Measurements from ENCODE around the gene ADAMTS6.
A peak's percentile ranks its signal among the peaks of the same experiment; 100 is the strongest.
"Not testable (repeated sequence)": the region's sequence is repeated elsewhere in the genome, so short reads cannot be mapped to it uniquely, and the experiment has no call there.

ADAMTS6 gene

DNA sequence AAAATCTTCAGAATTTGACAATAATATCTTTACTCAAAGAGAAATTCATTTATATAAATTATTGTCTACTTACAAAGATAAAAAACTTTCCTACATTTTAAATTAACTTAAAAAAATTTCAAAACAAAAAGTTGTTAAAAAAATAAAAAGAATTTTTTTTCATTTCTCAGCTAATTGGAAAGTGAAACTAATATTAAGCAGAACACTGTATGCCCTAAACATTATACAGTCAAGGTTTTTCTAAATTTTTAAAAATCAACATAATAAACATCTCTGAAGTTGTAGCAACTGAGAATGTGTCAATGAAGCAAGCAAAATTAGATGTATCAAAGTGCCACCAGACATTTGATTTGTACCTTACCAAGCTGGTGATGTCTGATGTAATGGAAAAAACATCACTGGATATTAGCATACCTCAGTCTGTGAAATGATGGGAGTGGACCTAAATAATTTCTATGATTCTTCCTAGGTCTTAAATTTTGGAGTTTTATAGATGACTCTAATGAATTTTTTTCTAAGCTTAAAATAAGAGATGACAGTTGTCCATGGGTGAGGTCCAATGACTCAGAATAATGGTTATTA, 290.1 kb downstream of the ADAMTS6 start:
- no peak for DNase-seq

DNA sequence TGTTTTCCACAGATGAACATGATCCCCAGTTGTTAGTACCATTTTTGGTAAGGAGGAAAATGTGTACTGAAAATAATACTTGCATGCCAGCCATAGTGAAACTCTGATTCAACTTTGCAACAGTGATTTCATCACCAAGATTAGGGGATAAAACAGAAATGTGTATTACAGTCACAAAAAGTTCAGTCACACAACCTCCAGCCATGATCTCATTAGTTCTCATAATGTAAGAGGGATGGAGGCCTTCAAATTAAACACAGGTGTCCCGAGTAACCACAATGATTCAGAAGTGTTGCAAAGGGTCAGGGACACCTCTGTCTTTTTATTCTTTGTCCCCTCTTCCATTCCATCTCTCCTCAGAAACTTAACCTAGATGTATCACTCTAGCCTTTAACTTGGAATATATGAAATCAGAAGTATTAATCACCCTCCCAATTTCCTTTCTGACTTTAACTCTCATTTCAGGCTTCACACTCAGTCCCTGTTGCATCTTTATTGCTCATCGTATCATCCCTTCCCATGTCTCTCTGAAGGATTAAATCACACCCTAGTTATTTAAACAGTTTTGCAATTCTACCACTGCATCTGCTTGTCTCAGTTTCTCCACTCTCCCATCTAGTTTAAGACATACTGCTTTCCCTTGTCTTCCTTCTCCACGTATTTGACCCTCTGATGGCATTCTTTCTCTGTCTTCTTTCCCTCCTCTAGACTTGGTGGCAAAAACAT, 291.2 kb downstream of the ADAMTS6 start:
- DNase-seq = peak; percentile 62

DNA sequence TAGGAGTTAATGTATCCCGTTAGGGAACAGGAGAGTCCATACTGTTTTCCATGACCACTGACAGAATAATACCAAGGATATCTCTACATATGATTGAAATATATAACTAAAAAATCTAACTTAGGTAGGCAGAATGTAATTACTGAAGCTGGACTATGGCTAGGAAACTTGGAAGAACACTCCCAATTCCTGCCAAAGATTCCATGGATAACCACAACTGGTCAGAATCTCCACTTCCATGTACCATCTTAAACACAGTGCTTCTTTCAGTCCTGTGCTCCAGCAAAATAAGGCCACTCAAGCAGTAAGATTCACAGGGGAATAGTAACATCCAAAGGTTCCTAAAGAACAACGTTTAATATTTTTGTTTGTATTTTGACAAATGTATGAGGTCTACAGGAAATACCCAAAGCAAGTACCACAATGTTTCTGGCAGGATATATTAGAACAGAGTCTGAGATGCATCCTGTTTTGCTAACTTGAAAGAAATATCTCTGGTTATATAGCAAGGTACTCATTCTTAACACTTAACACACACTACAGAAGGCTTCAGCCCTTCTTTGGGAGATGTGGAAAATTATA, 295.0 kb downstream of the ADAMTS6 start:
- DNase-seq = no peak

DNA sequence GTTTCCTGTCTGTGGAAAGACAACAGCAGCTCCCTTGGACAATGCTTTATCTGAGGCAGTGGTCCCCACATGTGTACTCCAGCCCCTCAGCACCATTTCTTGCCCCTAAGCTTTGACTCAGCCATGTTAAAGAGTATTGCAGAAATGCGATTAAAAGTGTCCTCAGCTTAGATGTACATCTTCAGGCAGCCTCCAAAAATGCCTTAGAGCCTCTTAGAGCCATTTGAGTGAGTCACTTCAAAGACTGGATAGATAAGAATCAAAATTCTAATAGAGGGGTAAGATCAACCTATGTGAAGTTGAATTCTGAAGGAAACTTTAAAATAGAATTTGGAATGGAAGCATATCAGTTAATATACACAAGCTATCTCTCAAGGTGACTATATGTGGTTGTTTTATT, 296.3 kb downstream of the ADAMTS6 start:
- no peak for DNase-seq

DNA sequence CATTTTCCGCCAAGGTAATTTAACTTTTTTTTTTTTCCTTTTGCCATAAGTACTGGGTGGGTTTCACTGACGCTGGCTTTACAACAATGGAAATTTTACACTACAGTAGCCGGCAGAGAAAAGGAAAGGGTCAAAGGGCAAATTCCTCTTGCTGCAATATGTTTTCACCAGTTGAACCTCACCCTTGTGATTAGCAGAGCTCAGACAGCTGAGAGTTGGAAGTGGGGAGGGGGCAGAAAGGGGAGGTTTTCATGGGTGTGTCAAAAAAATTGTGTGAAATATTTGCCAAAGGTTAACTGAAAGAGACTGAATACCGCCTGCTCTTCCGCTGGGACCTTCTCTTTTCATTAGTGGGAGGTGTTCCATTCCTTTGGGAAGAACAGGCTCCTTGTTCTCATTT, 296.9 kb downstream of the ADAMTS6 start:
- DNase-seq = no peak

DNA sequence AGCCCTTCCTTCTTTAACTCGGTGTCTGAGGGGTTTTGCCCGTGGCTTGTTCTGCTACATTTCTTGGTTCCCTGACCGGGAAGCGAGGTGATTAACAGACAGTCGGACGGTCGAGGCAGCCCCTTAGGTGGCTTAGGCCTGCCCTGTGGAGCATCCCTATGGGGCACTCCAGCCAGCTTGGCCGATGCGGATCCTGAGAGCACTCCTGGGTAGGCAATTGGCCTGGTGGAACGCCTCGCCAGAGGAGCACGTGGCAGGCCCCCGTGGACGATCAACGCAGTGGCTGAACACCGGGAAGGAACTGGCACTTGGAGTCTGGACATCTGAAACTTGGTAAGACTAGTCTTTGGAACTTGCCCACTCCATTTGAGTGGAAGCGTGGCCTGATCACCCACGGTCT, 307.5 kb downstream of the ADAMTS6 start:
- not testable (repeated sequence) for DNase-seq

DNA sequence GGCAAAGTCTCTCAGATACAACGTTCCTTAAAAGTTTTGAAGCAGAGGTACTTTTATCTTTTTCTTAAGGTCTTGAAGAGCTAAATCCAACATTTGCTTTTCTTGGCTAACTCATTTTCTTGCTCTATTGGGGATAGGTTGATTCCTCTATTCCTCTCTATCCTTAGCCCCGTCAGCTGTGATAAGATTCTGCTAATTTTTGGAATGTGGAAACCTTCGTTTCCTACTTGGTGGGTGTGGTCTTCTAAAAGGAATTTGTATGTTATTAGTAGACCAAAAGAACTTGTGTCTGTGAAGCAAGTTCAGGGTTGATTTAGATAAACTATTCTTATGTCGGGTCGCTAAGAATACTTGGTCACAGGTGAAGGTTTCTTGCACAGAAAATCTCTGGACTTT, 308.6 kb downstream of the ADAMTS6 start:
- DNase-seq = no peak

DNA sequence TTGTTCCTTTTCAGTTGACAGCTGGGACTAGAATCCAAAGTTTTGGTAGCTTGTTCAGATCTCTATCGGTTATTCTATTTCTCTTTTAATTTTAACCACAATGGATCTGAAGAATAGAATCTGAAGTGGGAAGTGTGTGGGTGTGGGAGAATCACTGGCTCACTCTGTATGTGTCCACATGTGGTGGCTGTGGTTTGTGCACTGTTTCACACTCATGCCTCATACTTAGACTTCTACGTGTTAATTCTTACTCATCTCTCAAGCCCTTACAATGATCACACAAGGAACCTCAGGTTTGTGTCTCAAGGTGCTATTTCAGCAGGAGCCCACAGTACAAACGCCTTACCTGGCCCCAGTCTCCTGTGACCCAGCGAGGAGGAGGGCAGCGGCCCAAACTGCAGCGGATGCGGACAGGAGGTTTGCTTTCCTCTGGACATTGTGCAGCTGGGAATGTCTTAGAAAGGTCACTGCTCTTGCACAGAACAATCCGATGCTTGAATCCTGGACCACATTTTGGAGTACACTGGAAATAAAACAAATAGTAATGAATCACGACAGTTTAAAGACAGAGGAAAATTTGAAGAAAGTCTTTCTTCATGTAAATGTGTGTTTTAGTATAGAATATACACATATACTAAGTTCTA, 309.1 kb downstream of the ADAMTS6 start:
- peak; percentile 17 for DNase-seq

DNA sequence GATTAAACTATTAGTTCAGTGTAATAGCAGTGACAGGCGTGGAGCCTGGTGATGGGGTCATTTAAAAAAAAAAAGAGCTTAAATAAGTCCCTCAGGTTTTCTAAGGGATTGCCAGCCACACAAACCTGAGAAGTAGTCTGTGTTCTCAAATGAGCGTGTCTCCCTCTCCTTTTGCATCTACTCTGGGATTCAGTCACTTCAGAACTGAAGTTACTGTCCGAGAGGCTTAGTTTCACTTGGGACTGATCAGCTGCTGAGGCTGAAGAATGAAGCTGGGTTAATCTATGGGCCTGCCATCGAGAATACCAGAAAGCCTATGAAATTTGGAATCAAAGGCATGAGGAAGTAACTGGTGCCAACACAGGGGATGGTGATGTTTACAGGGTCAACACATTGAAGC, 310.1 kb downstream of the ADAMTS6 start:
- DNase-seq = no peak

DNA sequence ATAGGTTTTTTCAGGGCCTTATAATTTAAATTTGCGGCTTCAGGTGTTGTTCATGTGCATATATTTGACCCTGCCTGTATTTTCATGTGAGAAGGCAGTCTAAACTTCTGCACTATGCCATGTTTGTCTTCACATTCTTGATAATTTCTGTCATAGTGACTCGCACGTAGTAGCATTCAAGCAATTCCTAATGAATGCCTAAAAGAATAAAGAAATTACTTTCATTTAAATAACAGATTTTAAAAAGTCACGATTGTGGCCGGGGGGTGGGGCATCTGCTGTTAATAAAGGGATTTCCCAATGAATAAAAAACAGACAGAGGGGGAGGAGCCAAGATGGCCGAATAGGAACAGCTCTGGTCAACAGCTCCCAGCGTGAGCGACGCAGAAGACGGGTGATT, 318.0 kb downstream of the ADAMTS6 start:
- no peak for DNase-seq

DNA sequence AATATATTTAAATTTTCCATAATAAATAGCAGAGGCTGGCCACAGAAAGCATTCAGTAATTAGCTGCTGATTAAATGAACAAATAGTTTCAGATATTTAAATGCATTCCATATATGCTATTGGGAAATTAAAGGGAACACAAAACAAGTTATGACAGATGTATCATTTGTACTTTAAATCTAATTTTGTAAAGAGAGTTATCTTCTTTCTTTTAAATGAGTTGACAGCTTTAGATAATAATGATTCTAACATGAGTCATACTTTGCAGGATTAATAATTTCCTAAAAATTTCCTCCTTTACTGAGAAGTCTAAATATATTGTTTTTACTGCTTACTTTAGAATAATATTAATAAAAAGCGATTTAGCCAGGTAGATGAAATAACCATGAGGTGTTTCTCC, 320.1 kb downstream of the ADAMTS6 start:
- no peak for DNase-seq

DNA sequence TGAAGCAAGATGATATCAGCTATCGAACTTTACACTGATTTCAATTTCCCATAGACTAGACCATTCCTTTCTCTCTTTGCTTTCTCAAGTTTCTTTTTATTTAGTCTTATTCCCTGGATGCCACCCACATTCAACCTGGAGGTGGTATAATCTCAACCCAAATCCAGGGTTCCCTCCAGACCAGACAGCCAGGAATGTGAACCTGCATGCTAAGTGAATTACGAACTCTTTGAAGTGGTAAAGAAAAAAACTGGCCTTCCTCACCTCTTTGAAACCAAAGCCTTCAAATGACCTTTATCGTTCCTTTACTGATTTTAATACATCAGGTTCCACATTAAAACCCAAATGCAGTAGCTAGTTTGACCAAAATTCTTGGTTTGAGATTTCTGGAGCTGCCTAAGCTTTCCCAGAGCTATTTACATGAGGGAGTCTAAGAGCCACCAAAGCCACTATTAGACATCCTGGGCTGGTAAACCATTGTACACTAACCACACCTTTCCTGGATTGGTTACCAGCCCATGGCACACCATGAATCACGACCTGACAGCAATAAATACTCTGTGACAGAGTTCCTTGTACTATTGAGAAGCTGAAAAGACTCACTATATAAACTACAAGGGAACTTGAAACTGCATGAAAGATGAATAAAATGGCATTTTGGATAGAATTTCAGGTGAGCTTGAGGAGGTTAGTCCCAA, 323.7 kb downstream of the ADAMTS6 start:
- no peak for DNase-seq

DNA sequence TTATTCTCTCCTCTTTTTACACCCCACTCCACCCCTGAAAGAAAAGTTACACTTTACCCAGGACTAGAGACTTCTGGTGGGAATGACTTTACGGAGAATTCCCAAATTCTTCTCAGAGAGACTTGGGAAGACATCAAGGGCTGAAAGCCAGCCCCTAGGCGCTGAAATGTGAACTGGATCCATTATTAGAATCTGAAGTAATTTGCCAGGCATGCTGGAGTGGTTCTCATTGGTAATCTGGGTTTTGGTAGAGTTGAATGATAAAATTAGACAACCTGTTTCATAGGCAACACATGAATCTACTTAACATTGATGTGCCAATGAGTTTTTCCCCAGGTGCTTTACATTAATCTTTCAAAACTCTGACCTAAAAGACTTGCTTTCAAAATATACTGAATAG, 324.8 kb downstream of the ADAMTS6 start:
- DNase-seq = no peak

DNA sequence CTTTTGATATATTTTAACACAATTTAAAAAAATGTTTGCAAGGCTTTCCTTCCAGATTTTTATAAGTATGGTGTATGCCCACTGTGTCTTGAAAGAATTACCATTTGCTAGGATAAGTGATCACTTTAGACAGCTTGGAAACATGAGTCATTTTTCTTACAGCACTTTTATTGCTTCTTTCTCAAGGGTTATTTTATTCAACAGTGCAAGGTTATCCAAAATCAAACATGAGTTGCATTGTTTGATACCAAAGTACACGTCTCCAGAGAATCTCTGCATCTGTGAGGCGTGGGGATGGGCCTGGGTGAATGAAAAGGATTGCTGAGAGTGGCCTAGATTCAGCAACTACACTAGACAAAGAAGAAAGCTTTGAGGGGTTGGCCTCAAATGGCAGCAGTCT, 329.6 kb downstream of the ADAMTS6 start:
- DNase-seq = no peak

DNA sequence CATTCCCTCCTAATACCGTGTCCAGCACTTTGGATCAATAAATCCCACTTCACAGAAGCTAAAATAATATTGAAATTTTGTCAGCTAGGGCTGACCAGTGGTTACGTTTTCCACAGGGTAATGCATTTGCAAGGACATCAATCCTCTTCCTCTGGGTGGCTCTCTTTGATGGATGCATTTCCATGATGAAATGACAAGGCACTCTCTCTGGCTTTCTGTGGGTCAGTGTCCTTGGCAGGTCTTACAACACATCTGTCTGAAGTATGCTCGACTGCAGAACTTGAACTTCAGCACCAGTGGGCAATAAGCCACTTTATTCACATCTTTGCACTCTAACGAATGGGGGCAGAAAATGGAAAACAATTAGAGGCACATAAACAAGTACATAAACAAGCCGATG, 330.1 kb downstream of the ADAMTS6 start:
- no peak for DNase-seq

DNA sequence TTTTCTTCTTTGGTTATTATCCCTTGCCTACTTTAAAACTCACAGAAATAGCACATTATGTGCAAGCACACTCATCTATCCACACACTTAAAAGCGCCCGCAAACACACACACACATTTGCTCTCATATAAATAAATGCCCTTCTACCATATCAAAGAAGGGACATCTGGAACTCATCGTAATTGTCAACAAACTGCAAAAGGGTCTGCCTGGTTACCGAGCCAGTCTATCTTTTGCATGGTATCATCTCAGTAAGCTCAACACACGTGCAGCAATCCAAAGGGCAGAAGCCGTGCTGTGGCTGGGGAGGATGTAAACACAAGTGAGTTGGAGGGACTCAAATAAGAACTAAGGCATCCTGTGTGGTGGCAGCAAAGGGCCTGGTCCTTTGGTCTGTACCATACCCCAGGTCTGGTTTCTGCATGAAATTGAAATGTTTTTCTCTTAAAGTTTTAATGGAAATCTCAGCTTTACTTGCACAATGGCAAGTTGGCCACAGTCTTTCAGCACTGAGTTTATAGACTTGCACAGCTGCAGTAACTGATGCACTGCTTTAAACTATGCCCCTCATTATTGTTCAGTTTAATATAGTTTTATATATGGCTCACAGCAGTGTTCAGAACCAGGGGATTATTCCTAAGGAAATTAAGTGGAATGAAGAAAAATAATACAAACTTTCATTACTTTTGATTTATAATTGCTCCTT, 331.0 kb downstream of the ADAMTS6 start:
- DNase-seq = no peak

DNA sequence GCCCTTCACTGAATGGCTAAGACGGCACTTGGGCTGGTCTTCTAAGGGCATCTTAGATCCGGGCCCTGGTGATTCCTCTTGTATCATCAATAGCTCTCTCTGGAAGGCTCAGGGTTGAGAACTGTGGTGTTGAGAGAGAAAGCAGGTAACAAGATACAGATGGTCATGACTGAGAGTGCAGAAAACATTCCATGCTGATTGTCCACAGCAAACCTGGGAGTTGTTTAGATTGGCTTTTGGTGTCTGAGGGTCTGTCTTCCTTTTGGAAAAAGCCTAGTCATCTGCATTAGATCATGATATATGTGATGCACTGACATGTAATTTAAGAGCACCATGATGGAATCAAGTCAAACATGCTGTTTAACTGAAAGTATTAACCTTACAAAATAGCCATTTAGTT, 331.9 kb downstream of the ADAMTS6 start:
- no peak for DNase-seq

DNA sequence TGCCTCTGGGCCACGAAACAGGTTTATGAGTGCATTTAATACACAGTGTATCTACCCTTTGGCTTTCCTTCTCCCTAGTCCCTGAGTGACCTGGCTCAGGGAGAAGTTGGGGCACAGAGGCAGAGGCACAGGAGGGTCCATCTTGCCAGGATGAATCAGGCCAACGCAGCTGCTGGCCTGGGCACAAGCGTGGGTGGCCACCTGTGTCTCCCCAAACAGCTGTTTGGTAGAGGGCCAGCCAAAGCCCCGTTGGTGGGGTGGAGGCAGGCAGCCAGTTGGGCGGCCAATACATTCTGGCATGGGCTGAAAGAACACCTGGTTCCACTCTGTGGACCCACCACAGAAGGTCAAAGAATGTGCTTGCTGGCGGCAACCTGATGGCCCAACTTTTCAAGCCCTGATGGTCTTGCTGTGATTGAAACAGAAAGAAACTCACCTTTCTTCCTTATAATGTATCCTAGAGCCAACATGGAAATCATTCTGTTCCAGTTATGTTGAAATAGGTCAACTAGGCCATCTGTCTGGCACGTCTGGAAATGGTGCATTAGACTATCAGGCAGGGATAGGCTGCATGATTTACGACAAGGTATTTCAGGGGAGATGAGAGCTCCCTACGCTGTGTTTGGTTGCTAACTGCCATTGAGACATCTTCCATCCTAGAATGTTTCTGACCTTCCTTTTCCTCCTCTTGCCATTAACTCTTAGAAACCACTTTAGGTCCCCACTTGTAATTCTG, 337.4 kb downstream of the ADAMTS6 start:
- no peak for DNase-seq

DNA sequence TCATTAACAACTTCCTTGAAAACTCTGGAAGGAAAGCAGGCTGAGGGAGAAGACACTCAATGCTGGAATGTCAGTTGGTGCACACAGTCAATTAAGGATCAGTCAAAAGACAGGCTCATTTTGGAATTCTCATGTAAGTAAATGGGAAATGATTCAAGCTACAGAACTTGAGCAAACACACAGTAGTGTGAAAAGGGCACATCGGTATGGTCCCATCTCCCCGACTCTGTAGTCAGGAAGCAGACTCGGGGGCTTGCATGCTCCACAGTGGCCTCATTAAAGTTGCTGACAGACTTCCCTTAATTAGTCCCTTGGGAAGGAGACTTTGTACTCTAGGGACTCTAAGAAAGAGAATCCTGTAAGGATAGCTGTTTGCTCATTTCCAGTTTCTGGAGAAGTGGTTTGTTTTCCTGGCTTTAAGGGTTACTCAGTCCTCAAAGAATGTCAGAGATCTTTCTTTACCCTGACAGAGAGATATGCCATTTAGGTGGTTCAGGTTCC, 339.2 kb downstream of the ADAMTS6 start:
- DNase-seq = no peak

DNA sequence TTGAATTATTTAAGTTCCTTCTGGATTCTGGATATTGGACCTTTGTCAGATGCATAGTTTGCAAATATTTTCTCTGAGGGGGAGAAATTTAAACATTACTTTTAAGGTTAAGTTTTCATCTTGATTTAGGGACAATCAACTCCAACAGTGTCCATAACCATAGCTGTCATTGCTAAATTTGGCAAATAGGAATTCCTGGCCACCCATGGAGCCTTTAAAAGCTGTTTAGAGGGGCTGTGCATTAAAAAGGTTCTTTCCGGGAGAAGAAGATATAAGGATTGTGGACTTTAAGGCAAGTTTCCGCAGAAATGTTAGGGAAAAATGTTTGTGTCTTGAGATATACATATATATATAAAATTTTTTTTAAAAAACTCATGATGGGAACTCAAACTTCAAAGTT, 339.7 kb downstream of the ADAMTS6 start:
- DNase-seq = no peak

DNA sequence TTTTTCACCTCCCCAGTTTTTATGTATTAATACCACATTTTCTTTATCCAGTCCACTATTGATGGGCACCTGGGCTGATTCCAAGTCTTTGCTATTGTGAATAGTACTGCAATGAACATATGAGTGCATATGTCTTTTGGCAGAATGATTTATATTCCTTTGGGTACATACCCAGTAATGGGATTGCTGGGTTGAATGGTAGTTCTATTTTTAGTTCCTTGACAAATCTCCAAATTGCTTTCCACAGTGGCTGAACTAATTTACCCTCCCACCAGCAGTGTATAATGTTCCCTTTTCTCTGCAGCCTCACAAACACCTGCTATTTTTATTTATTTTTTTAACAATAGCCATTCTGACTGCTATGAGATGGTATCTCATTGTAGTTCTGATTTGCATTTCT, 340.2 kb downstream of the ADAMTS6 start:
- no peak for DNase-seq

DNA sequence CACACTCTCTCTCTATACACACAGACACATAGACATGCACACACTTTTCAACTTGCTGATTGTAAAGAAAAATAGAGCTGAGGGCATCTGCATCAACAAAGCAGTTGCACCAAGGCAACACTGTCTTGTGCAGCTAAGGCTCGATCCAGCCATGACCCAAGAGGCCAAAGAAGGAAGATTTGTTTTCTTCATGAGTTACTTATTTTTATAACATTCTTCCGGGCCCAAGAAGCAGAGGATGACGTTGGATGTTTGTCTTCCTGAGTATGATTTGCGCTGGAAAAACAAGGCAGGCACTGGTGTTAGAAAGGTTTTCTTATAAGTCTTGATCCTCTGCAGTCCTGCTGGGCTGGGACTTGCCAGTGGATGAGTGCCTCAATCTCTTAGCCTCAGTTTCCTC, 344.1 kb downstream of the ADAMTS6 start:
- no peak for DNase-seq
